NCI-H2029 (cell line): ENCODE measurements around the gene MSI2.

Source experiments
- DNase-seq: peaks from one replicate; lab custom pipeline; 2025; lab: John Stamatoyannopoulos, UW

The MSI2 gene

GRCh38 chr17:57369509-57369945 lies 113.2 kb downstream of the MSI2 start:
- DNase-seq: no peak

GRCh38 chr17:57370037-57370581 lies 113.8 kb downstream of the MSI2 start:
- no peak for DNase-seq

GRCh38 chr17:57370619-57371018 lies 114.3 kb downstream of the MSI2 start:
- DNase-seq: no peak

- peak; percentile 11 for DNase-seq
These were observed 115.8 kb downstream of the MSI2 start for GRCh38 chr17:57372156-57372555.

GRCh38 chr17:57373048-57373447 lies 116.7 kb downstream of the MSI2 start:
- no peak for DNase-seq

- DNase-seq: no peak
These were observed 117.4 kb downstream of the MSI2 start for GRCh38 chr17:57373756-57374155.

- DNase-seq: no peak
These were observed 118.9 kb downstream of the MSI2 start for GRCh38 chr17:57375040-57375769.

- DNase-seq: no peak
These were observed 119.5 kb downstream of the MSI2 start for GRCh38 chr17:57375770-57376225.

- no peak for DNase-seq
These were observed 120.8 kb downstream of the MSI2 start for GRCh38 chr17:57377094-57377493.

GRCh38 chr17:57379237-57379894 lies 123.0 kb downstream of the MSI2 start:
- DNase-seq: no peak

GRCh38 chr17:57379895-57380434 lies 123.6 kb downstream of the MSI2 start:
- no peak for DNase-seq

GRCh38 chr17:57381498-57381897 lies 125.2 kb downstream of the MSI2 start:
- DNase-seq: no peak

GRCh38 chr17:57384219-57384618 lies 127.9 kb downstream of the MSI2 start:
- no peak for DNase-seq

GRCh38 chr17:57385975-57386374 lies 129.7 kb downstream of the MSI2 start:
- no peak for DNase-seq

- no peak for DNase-seq
These were observed 131.3 kb downstream of the MSI2 start for GRCh38 chr17:57387575-57387974.

GRCh38 chr17:57388131-57388725 lies 131.9 kb downstream of the MSI2 start:
- no peak for DNase-seq

- no peak for DNase-seq
These were observed 133.2 kb downstream of the MSI2 start for GRCh38 chr17:57389473-57389872.

- no peak for DNase-seq
These were observed 134.9 kb downstream of the MSI2 start for GRCh38 chr17:57391076-57391825.

- no peak for DNase-seq
These were observed 135.6 kb downstream of the MSI2 start for GRCh38 chr17:57391857-57392471.

GRCh38 chr17:57393368-57393767 lies 137.0 kb downstream of the MSI2 start:
- DNase-seq: no peak

GRCh38 chr17:57394375-57394774 lies 138.1 kb downstream of the MSI2 start:
- DNase-seq: no peak
